ENCODE measurements around the gene PITPNC1.

GRCh38 chr17:67520916-67521774 is 144.1 kb downstream of the PITPNC1 start:
- no peak for TF ChIP-seq CTCF (IDR thresholded peaks at IDR 0.05)
- TF ChIP-seq POLR2AphosphoS5 (IDR thresholded peaks at IDR 0.05), result no peak
- no peak for TF ChIP-seq POLR2A (IDR thresholded peaks at IDR 0.05)
- TF ChIP-seq EP300 (IDR thresholded peaks at IDR 0.05), result no peak

All from upper lobe of left lung (tissue), 4 donors.